ENCODE results near the gene NOG.

GRCh38 chr17:56600256-56600655, 6.8 kb downstream of the NOG start:
- TF ChIP-seq CTCF (conservative IDR thresholded peaks at IDR 0.05; ENCODE audit: low read depth, low read length) (no peak), EZH2 (IDR thresholded peaks at IDR 0.05; ENCODE audit: borderline replicate concordance, low read depth, low read length, poor library complexity, severe bottlenecking) (no peak)

Measured in A673 (cell line).